Gastroesophageal sphincter (tissue), 3 donors: Measurements from ENCODE around the gene SLC39A10.

ENCODE experiments used
- CTCF ChIP-seq, 4 experiments: fragments of 200-600 bp in 2 of 4; fragments of 450-650 bp in 2 of 4; sonication (generic) in 1 of 4; IDR thresholded peaks; one replicate each; pipeline ENCODE4 v1.5.1; 2017 to 2019; ENCODE audit warnings: antibody characterized with exemption in 4 of 4, mild to moderate bottlenecking in 2 of 4, moderate library complexity in 2 of 4
- POLR2A ChIP-seq, 2 donors: fragments of 450-650 bp; IDR thresholded peaks; one replicate each; pipeline ENCODE4 v1.6.1; 2017; ENCODE audit warnings: antibody characterized with exemption in 2 of 2, mild to moderate bottlenecking in 2 of 2, moderate library complexity in 1 of 2
- POLR2AphosphoS5 ChIP-seq: sonication (generic); formaldehyde crosslinking; IDR thresholded peaks from one replicate; pipeline ENCODE4 v1.6.1; 2017; ENCODE audit warnings: antibody characterized with exemption

DNA sequence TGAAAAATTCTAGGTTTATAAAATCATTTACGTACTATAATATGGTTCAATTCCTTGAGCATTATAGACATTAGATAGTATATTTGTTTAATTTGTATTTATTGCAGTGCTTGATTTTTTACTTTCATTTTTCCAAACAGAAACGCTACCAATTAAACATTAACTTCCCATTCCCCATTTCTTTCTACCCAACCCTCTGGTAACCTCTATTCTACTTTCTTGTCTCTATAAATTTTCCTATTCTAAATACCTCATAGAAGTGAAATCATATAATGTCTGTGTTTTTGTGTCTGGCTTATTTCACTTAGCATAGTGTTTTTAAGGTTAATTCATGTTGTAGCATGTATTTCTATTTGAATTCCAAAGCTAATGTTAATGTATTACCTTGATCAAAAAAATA is 11.6 kb upstream of the SLC39A10 start:
- TF ChIP-seq CTCF (IDR thresholded peaks at IDR 0.05) (no peak), POLR2A (IDR thresholded peaks at IDR 0.05) (no peak), POLR2AphosphoS5 (no peak)
